HG03097 (cell line): ENCODE data around the gene CD27.
"Not testable (repeated sequence)": the region's sequence is repeated elsewhere in the genome, so short reads cannot be mapped to it uniquely, and the experiment has no call there.

ENCODE experiments used
- ATAC-seq: cut with Tn5 transposase; IDR thresholded peaks from one replicate; pipeline ENCODE4 v1.9.1; 2021; ENCODE audit not compliant: unreplicated experiment, low FRiP score

The CD27 gene

GRCh38 chr12:6460751-6461371 lies 16.1 kb downstream of the CD27 start:
- ATAC-seq: no peak

- ATAC-seq: peak; percentile 57
These were observed 16.9 kb downstream of the CD27 start for GRCh38 chr12:6461401-6462233.

- ATAC-seq: no peak
These were observed 17.7 kb downstream of the CD27 start for GRCh38 chr12:6462234-6462995.

GRCh38 chr12:6463216-6463615 lies 18.5 kb downstream of the CD27 start:
- no peak for ATAC-seq

GRCh38 chr12:6463858-6464257 lies 19.1 kb downstream of the CD27 start:
- ATAC-seq: no peak

GRCh38 chr12:6464531-6464930 lies 19.8 kb downstream of the CD27 start:
- ATAC-seq: no peak

- no peak for ATAC-seq
These were observed 20.9 kb downstream of the CD27 start for GRCh38 chr12:6465467-6466183.

- no peak for ATAC-seq
These were observed 21.4 kb downstream of the CD27 start for GRCh38 chr12:6466184-6466573.

- not testable (repeated sequence) for ATAC-seq
These were observed 22.0 kb downstream of the CD27 start for GRCh38 chr12:6466751-6467150.

- ATAC-seq: not testable (repeated sequence)
These were observed 23.0 kb downstream of the CD27 start for GRCh38 chr12:6467571-6468282.

- ATAC-seq: no peak
These were observed 23.5 kb downstream of the CD27 start for GRCh38 chr12:6468283-6468575.

- ATAC-seq: no peak
These were observed 24.3 kb downstream of the CD27 start for GRCh38 chr12:6469092-6469491.

- no peak for ATAC-seq
These were observed 25.0 kb downstream of the CD27 start for GRCh38 chr12:6469609-6470374.

- peak; percentile 86 for ATAC-seq
These were observed 25.8 kb downstream of the CD27 start, which contains the start of gene VAMP1 for GRCh38 chr12:6470375-6471163. TSS of gene VAMP1 (minus strand) at chr12:6470677. CDS start at chr12:6470531, 146 bp downstream.

GRCh38 chr12:6471989-6472360 lies 27.2 kb downstream of the CD27 start:
- no peak for ATAC-seq

GRCh38 chr12:6472491-6472890 lies 27.7 kb downstream of the CD27 start:
- no peak for ATAC-seq

- ATAC-seq: not testable (repeated sequence)
These were observed 30.6 kb downstream of the CD27 start for GRCh38 chr12:6475233-6475975.

- no peak for ATAC-seq
These were observed 31.7 kb downstream of the CD27 start for GRCh38 chr12:6476489-6476888.
